Activated naive CD4-positive, alpha-beta T cell treated with Interleukin-2 at 50 U/mL for 16 hours (primary cell): ENCODE results near the gene KCNK10.

ENCODE experiments used
- DNase-seq: peaks from one replicate; pipeline ENCODE4 v3.0.0-alpha.2; 2020

Gene KCNK10

GRCh38 chr14:88168025-88168424 is 155.0 kb downstream of the KCNK10 start:
- DNase-seq = no peak

- DNase-seq = no peak
These were observed 156.5 kb downstream of the KCNK10 start for GRCh38 chr14:88166616-88167015.

- DNase-seq = no peak
These were observed 158.0 kb downstream of the KCNK10 start for GRCh38 chr14:88164906-88165534.

- DNase-seq = no peak
These were observed 159.3 kb downstream of the KCNK10 start for GRCh38 chr14:88163731-88164255.

- DNase-seq = no peak
These were observed 166.9 kb downstream of the KCNK10 start for GRCh38 chr14:88156127-88156526.

GRCh38 chr14:88154926-88155325 is 168.1 kb downstream of the KCNK10 start:
- DNase-seq = no peak

DNA sequence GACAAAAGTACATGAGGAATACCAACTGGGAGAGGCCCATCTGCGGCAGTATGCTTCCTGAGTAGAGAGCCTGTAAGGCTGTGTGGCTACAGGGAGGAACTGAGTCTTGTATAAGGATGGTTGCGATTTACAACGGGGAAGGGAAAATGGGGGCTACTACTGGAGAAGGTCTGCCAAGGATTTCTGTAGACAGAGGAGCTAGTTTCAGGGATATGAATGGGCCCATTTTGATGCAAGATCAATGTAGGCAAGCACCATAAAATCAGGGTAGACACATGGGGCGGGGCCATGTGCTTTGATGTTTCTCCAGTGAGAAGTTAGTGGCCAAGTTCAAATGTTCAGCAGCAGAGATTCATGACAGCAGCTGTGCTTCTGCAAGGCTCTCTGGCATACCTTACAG is 168.7 kb downstream of the KCNK10 start:
- DNase-seq = no peak

GRCh38 chr14:88146881-88147649 is 176.0 kb downstream of the KCNK10 start:
- no peak for DNase-seq

GRCh38 chr14:88143810-88144209 is 179.3 kb downstream of the KCNK10 start:
- DNase-seq = no peak

DNA sequence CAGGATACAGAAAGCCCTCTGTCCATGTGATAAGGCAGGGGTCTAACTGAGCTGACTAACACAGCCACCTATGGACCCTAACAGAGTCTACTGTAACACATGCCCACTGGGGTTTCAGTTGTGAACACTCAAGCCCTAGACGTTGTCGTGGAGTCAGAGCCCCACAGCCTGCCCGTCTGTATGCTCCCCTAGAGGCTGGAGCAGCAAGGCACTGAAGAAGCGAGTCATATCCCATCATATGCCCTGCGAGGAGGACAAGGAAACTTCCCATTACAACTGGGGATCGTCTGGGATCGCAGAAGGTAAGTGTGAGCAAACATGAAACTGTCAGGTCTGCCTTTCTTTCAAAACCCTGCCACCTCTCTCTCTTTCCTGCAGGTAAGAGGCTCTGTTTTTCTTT is 180.1 kb downstream of the KCNK10 start:
- no peak for DNase-seq

DNA sequence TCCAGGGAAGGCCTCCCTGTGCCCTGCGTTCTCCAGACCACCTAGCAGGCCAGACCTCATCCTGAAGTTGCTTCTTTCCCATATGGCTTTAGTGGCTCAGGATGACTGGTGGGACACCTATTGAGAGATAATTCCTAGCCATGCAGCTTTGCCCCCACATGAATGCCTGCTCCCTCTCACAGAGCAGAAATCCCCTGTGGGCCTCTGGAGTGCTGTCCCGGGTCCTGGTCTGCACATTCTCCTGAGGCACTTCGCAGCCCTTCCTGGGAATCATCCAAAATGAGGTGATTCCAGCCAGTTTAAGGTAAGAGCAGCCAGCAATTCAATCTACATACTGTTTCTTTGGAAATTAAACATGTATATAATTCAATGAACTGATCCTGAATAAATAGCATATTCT is 182.2 kb downstream of the KCNK10 start:
- DNase-seq = no peak

DNA sequence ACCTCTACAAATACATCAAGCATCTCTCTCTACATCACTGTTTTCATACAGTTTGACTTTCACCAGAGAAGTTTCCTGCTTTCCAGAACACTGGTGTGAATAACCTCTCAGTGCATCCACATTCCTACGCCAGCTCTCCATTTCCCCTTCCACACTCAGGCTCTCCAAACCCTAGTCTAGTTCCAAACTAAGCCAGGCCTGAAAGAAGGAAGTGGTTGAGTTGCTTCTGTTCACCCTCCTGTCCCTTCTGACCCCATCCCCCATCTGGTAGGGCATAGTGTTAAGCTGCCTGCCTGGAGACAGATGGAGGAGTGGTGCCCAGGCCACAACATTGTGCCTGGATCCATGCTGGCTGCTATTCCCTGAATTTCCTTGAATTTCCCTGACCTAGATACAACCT is 185.7 kb downstream of the KCNK10 start:
- no peak for DNase-seq
